H1 (cell line): ENCODE results near the gene MYCBPAP. TPM values are rescaled to one million over a fixed set of nuclear protein-coding genes. Genes with fewer than 3 reads are reported as not detected.

Source experiments
- BCL11A ChIP-seq, 2 experiments: IDR thresholded peaks; one replicate each; pipeline ENCODE4 v1.6.1; 2011; ENCODE audit warnings: low read depth in 2 of 2, low read length in 2 of 2, mild to moderate bottlenecking in 2 of 2
- CBX5 ChIP-seq: fragments of 300-800, 300-1000 bp; sonication (generic); IDR thresholded peaks from 2 replicates; pipeline ENCODE4 v1.7.1; 2016; ENCODE audit warnings: antibody characterized with exemption, low read length, low read depth
- CHD1 ChIP-seq: IDR thresholded peaks from 2 replicates; pipeline ENCODE4 v1.6.1; 2012; ENCODE audit warnings: low read depth, low read length, improper control_type of control experiment
- CHD2 ChIP-seq: IDR thresholded peaks from 2 replicates; pipeline ENCODE4 v1.6.1; 2012; ENCODE audit warnings: low read length, improper control_type of control experiment
- CTCF ChIP-seq, 3 experiments: IDR thresholded peaks; 1 replicate in 2 of 3; 2 replicates in 1 of 3; pipeline versions ENCODE4 v1.5.1 to v1.6.1; 2011; ENCODE audit warnings: low read length in 3 of 3, mild to moderate bottlenecking in 3 of 3, inconsistent platforms in 2 of 3, low read depth in 1 of 3, moderate library complexity in 1 of 3; ENCODE audit not compliant: insufficient read depth in 1 of 3; ENCODE audit errors: control extremely low read depth in 1 of 3
- E2F6 ChIP-seq: IDR thresholded peaks from 2 replicates; pipeline ENCODE4 v1.6.1; 2012; ENCODE audit warnings: inconsistent platforms
- EGR1 ChIP-seq: IDR thresholded peaks from 2 replicates; pipeline ENCODE4 v1.6.1; 2011; ENCODE audit warnings: low read depth, low read length, borderline replicate concordance
- EP300 ChIP-seq, 2 experiments: IDR thresholded peaks; 1 replicate in 1 of 2; 2 replicates in 1 of 2; pipeline ENCODE4 v1.6.1; 2011 to 2012; ENCODE audit warnings: low read depth in 2 of 2, low read length in 2 of 2, mild to moderate bottlenecking in 2 of 2, borderline replicate concordance in 1 of 2, inconsistent platforms in 1 of 2, moderate library complexity in 1 of 2
- GTF2F1 ChIP-seq: IDR thresholded peaks from 2 replicates; pipeline ENCODE4 v1.6.1; 2012; ENCODE audit warnings: low read depth, low read length, improper control_type of control experiment, borderline replicate concordance
- KDM1A ChIP-seq: fragments of 200-600, 300-600 bp; sonication (generic); IDR thresholded peaks from 2 replicates; pipeline ENCODE4 v1.7.1; 2016; ENCODE audit warnings: mild to moderate bottlenecking, low read length, borderline replicate concordance
- MAFK ChIP-seq: IDR thresholded peaks from 2 replicates; pipeline ENCODE4 v1.6.1; 2012; ENCODE audit warnings: low read depth, mild to moderate bottlenecking, improper control_type of control experiment, low read length
- PHF8 ChIP-seq: fragments of 200-600 bp; sonication (generic); conservative IDR thresholded peaks from 2 replicates; pipeline ENCODE4 v1.7.1; 2012; ENCODE audit warnings: low read depth, mild to moderate bottlenecking, inconsistent platforms, low read length, moderate library complexity
- POLR2AphosphoS5 ChIP-seq: IDR thresholded peaks from 2 replicates; pipeline ENCODE4 v1.6.1; 2011; ENCODE audit warnings: low read depth, low read length
- RBBP5 ChIP-seq: IDR thresholded peaks from 2 replicates; pipeline ENCODE4 v1.7.1; 2012; ENCODE audit warnings: low read depth, mild to moderate bottlenecking, inconsistent platforms, low read length, moderate library complexity, borderline replicate concordance
- RXRA ChIP-seq: IDR thresholded peaks from 2 replicates; pipeline ENCODE4 v1.6.1; 2011; ENCODE audit warnings: low read depth, mild to moderate bottlenecking, low read length, moderate library complexity; ENCODE audit not compliant: insufficient read depth
- SP1 ChIP-seq: IDR thresholded peaks from 2 replicates; pipeline ENCODE4 v1.6.1; 2011; ENCODE audit warnings: low read depth, low read length
- SP2 ChIP-seq: IDR thresholded peaks from 2 replicates; pipeline ENCODE4 v1.6.1; 2012; ENCODE audit warnings: mild to moderate bottlenecking, low read length, inconsistent platforms
- TAF1 ChIP-seq: IDR thresholded peaks from 2 replicates; pipeline ENCODE4 v1.6.1; 2011; ENCODE audit warnings: mild to moderate bottlenecking, low read depth, low read length
- TBP ChIP-seq: IDR thresholded peaks from 2 replicates; pipeline ENCODE4 v1.6.1; 2011; ENCODE audit warnings: low read depth, low read length, improper control_type of control experiment
- USF2 ChIP-seq: IDR thresholded peaks from 2 replicates; pipeline ENCODE4 v1.6.1; 2011; ENCODE audit warnings: low read length, improper control_type of control experiment
- YY1 ChIP-seq: IDR thresholded peaks from 2 replicates; pipeline ENCODE4 v1.6.1; 2011; ENCODE audit warnings: low read depth, mild to moderate bottlenecking, low read length
- polyA plus RNA-seq, 7 experiments: library from polyadenylated mRNA; depleted of rRNA in 3 of 7; stranded (reverse) in 5 of 7; unstranded in 2 of 7; fragments of >200 nt in 5 of 7; fragments of 200-250 nt in 2 of 7; gene quantifications; 1 replicate in 5 of 7; 2 replicates in 1 of 7; 4 replicates in 1 of 7; pipeline versions ENCODE4 v1.2.1 to v1.2.3, GENCODE V29; 2011 to 2013; ENCODE audit warnings: missing spikeins in 2 of 7, mixed read lengths in 2 of 7
- total RNA-seq: library from RNA; stranded (reverse); fragmentation: NEBNext Ultra II Directional; extraction: Animal tissue kit (Norgen Biotek cat#: 25700); gene quantifications from 2 replicates; pipeline ENCODE4 v1.2.1, GENCODE V29; 2021

The MYCBPAP gene
- total and polyA plus RNA-seq, 2 of the 8 experiments (the other 6 are each of a cell fraction or from before 2014, with no cell fraction given), result 0.89 to 3.3 TPM

GRCh38 chr17:50560185-50560824, 52.1 kb downstream of the MYCBPAP start, which contains the start of gene CACNA1G (continued):
- TF ChIP-seq E2F6 (peak; percentile 55), RXRA (no peak), CHD1 (no peak), EGR1 (no peak), SP2 (peak; percentile 51; the same call in 1 of the 2 replicates), SP1 (peak; percentile 85; the same call in 1 of the 2 replicates), POLR2AphosphoS5 (no peak), MAFK (no peak), BCL11A (IDR thresholded peaks at IDR 0.05; ENCODE audit: low read depth in 2 of 2, low read length in 2 of 2) (no peak), CHD2 (no peak; the same call in none of the 2 replicates), USF2 (no peak), PHF8 (peak; percentile 62), TBP (peak; percentile 27; the same call in 1 of the 2 replicates), CTCF (IDR thresholded peaks at IDR 0.05; ENCODE audit: control extremely low read depth in 1 of 3, insufficient read depth in 1 of 3, low read depth in 1 of 3, low read length in 3 of 3) (no peak), TAF1 (no peak), EP300 (IDR thresholded peaks at IDR 0.05; ENCODE audit: borderline replicate concordance in 1 of 2, low read depth in 2 of 2, low read length in 2 of 2) (no peak), GTF2F1 (no peak), KDM1A (peak; percentile 67; the same call in 1 of the 2 replicates), RBBP5 (no peak), YY1 (no peak), CBX5 (no peak)
